ENCODE data around the gene XPOT.

DNA sequence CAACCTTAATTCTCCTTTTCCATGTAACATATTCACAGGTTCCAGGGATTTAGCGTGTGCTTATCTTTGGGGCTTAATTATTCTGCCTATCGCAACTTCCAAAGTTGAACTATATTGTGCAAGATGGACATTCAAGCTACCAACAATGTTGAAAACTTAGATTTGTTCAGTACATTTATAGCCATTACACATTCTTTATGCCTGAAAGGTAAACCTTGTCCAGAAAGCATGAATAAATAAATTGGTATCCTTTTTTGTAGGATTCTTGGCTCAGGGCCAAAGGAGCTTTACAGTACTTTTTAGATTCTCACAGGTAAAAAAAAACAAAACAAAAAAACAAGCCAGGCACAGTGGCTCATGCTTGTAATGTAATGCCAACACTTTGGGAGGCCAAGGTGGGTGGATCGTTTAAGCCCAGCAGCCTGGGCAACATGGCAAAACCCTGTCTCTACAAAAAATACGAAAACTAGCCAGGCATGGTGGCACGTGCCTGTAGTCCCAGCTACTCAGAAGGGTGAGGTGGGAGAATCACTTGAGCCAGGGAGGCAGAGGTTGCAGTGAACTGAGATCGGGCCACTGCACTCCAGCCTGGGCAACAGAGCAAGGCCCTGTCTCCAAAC, 16.9 kb upstream of the XPOT start:
- TF ChIP-seq CTCF (conservative IDR thresholded peaks at IDR 0.05; ENCODE audit: low read length) (no peak), EZH2phosphoT487 (IDR thresholded peaks at IDR 0.05; ENCODE audit: borderline replicate concordance) (no peak)
